Gastroesophageal sphincter (tissue), 4 donors: ENCODE results near the gene MYRIP. TPM values are rescaled to one million over a fixed set of nuclear protein-coding genes. Genes with fewer than 3 reads are reported as not detected.

ENCODE experiments used
- ATAC-seq: fragments of 150-250 bp; one replicate; pipeline ENCODE4 v1.9.1; 2016; ENCODE audit warnings: mild to moderate bottlenecking, moderate library complexity
- H3K27ac ChIP-seq, 4 donors: fragments of 200-600 bp; sonication (generic) in 3 of 4; 1 replicate in 3 of 4; 2 replicates in 1 of 4; pipeline ENCODE4 v1.5.1; 2016 to 2019
- H3K27me3 ChIP-seq: fragments of 200-600 bp; sonication (generic); one replicate; pipeline ENCODE4 v1.5.1; 2019
- H3K36me3 ChIP-seq, 2 donors: fragments of 200-600 bp; sonication (generic); one replicate each; pipeline ENCODE4 v1.5.1; 2019; ENCODE audit warnings: control low read depth in 1 of 2
- H3K4me1 ChIP-seq, 3 donors: fragments of 200-600 bp; sonication (generic); 1 replicate in 2 of 3; 2 replicates in 1 of 3; pipeline ENCODE4 v1.5.1; 2016 to 2019; ENCODE audit warnings: control low read depth in 2 of 3
- H3K4me3 ChIP-seq, 2 donors: fragments of 200-600 bp; sonication (generic); one replicate each; pipeline ENCODE4 v1.5.1; 2019; ENCODE audit warnings: mild to moderate bottlenecking in 1 of 2, moderate library complexity in 1 of 2
- H3K9me3 ChIP-seq, 3 donors: fragments of 200-600 bp; sonication (generic); one replicate each; pipeline ENCODE4 v1.5.1; 2017 to 2019; ENCODE audit warnings: control low read depth in 2 of 3
- EP300 ChIP-seq: sonication (generic); formaldehyde crosslinking; IDR thresholded peaks from one replicate; pipeline ENCODE4 v1.6.1; 2017; ENCODE audit warnings: antibody characterized with exemption, mild to moderate bottlenecking
- POLR2A ChIP-seq, 2 donors: fragments of 450-650 bp; IDR thresholded peaks; one replicate each; pipeline ENCODE4 v1.6.1; 2017; ENCODE audit warnings: antibody characterized with exemption in 2 of 2, mild to moderate bottlenecking in 2 of 2, moderate library complexity in 1 of 2
- POLR2AphosphoS5 ChIP-seq: sonication (generic); formaldehyde crosslinking; IDR thresholded peaks from one replicate; pipeline ENCODE4 v1.6.1; 2017; ENCODE audit warnings: antibody characterized with exemption
- WGBS, 2 donors: methylation state at CpG; one replicate each; pipeline ENCODE4 v1.1.5; 2018; ENCODE audit warnings: low coverage in 1 of 2; 5-methylcytosine and 5-hydroxymethylcytosine counted together
- total RNA-seq, 4 donors: library from RNA; depleted of rRNA; stranded (reverse); fragments of >200 nt; gene quantifications; one replicate each; pipeline ENCODE4 v1.1.0, GENCODE V29; 2016
- TF ChIP-seq, protein P1 (sequence below), 4 experiments: fragments of 200-600 bp in 2 of 4; fragments of 450-650 bp in 2 of 4; sonication (generic) in 1 of 4; IDR thresholded peaks; one replicate each; pipeline ENCODE4 v1.5.1; 2017 to 2019; ENCODE audit warnings: antibody characterized with exemption in 4 of 4, mild to moderate bottlenecking in 2 of 4, moderate library complexity in 2 of 4

Gene MYRIP
- total RNA-seq, 4 donors from 2014 or later, result 3.7 to 6.4 (median 5.0) TPM

GRCh38 chr3:40237889-40238571 lies 428.6 kb downstream of the MYRIP start:
- ATAC-seq, result no peak
- Histone ChIP-seq H3K27me3 (no peaks in the 10 kb centered on the region), H3K27ac (no peak overlapping the region), H3K4me3 (no peak overlapping the region), H3K9me3 (no peaks in the 10 kb centered on the region), H3K36me3 (peaks cover 0 to 21% of the 10 kb centered on the region in 2 donors), H3K4me1 (no peaks in the 10 kb centered on the region)
- TF ChIP-seq, protein P1, sequence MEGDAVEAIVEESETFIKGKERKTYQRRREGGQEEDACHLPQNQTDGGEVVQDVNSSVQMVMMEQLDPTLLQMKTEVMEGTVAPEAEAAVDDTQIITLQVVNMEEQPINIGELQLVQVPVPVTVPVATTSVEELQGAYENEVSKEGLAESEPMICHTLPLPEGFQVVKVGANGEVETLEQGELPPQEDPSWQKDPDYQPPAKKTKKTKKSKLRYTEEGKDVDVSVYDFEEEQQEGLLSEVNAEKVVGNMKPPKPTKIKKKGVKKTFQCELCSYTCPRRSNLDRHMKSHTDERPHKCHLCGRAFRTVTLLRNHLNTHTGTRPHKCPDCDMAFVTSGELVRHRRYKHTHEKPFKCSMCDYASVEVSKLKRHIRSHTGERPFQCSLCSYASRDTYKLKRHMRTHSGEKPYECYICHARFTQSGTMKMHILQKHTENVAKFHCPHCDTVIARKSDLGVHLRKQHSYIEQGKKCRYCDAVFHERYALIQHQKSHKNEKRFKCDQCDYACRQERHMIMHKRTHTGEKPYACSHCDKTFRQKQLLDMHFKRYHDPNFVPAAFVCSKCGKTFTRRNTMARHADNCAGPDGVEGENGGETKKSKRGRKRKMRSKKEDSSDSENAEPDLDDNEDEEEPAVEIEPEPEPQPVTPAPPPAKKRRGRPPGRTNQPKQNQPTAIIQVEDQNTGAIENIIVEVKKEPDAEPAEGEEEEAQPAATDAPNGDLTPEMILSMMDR (IDR thresholded peaks at IDR 0.05), result no peak
- no peak for TF ChIP-seq POLR2AphosphoS5
- no peak for TF ChIP-seq POLR2A (IDR thresholded peaks at IDR 0.05)
- TF ChIP-seq EP300, result no peak
- 37 to 82% methylated on average over 4 of the region's 8 CpGs for WGBS, 2 donors

GRCh38 chr3:40240921-40241320 lies 431.5 kb downstream of the MYRIP start:
- Histone ChIP-seq H3K27ac (no peak overlapping the region), H3K9me3 (no peaks in the 10 kb centered on the region), H3K4me3 (no peak overlapping the region), H3K27me3 (no peaks in the 10 kb centered on the region), H3K36me3 (no peaks in the 10 kb centered on the region), H3K4me1 (no peaks in the 10 kb centered on the region)
- ATAC-seq, result no peak
- no peak for TF ChIP-seq EP300
- TF ChIP-seq, protein P1 (IDR thresholded peaks at IDR 0.05), result no peak
- TF ChIP-seq POLR2A (IDR thresholded peaks at IDR 0.05), result no peak
- TF ChIP-seq POLR2AphosphoS5, result no peak
- WGBS, 2 donors, result 100% methylated on average over 1 of the region's 1 CpG

GRCh38 chr3:40242216-40242615 lies 432.8 kb downstream of the MYRIP start:
- WGBS, 2 donors, result 67% methylated on average over 1 of the region's 1 CpG; no CpG with 5 or more reads in 1 of the 2 donors
- TF ChIP-seq POLR2A (IDR thresholded peaks at IDR 0.05) (no peak), POLR2AphosphoS5 (no peak), EP300 (no peak)
- TF ChIP-seq, protein P1 (IDR thresholded peaks at IDR 0.05), result no peak
- H3K27me3 ChIP-seq, result no peaks in the 10 kb centered on the region
- H3K9me3 ChIP-seq, result no peaks in the 10 kb centered on the region
- no peak overlapping the region for H3K4me3 ChIP-seq
- H3K4me1 ChIP-seq, result no peaks in the 10 kb centered on the region
- no peaks in the 10 kb centered on the region for H3K36me3 ChIP-seq
- no peak for ATAC-seq
- no peak overlapping the region for H3K27ac ChIP-seq

GRCh38 chr3:40242638-40243037 lies 433.2 kb downstream of the MYRIP start:
- ATAC-seq, result no peak
- WGBS, 2 donors, result 88% methylated on average over 1 of the region's 1 CpG; no CpG with 5 or more reads in 1 of the 2 donors
- no peaks in the 10 kb centered on the region for H3K27me3 ChIP-seq
- H3K36me3 ChIP-seq, result peaks cover 0 to 3% of the 10 kb centered on the region in 2 donors
- H3K4me1 ChIP-seq, result no peaks in the 10 kb centered on the region
- no peaks in the 10 kb centered on the region for H3K9me3 ChIP-seq
- no peak overlapping the region for H3K4me3 ChIP-seq
- no peak overlapping the region for H3K27ac ChIP-seq
- no peak for TF ChIP-seq EP300
- TF ChIP-seq POLR2AphosphoS5, result no peak
- TF ChIP-seq POLR2A (IDR thresholded peaks at IDR 0.05), result no peak
- TF ChIP-seq, protein P1 (IDR thresholded peaks at IDR 0.05), result no peak

DNA sequence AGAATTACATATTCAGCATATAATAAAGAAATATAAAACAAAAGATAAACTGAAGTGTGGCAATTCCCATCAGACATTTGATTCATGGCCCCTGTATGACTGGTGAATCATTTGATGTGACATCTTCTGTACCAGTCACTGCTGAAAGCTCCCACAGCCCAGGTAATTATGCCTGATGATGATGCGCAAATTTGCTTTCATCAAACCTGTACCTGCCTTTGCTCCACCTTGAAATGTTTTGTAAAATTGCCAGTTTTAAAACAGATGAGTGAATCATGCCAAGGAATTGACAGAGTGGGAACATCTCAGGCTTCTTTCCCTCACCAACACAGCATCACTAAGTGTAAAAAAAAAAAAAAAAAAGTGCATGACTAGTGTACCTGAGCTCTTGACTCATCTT lies 433.6 kb downstream of the MYRIP start:
- 44 to 96% methylated on average over 1 of the region's 1 CpG for WGBS, 2 donors
- no peaks in the 10 kb centered on the region for H3K9me3 ChIP-seq
- no peak for TF ChIP-seq POLR2A (IDR thresholded peaks at IDR 0.05)
- no peak for TF ChIP-seq EP300
- TF ChIP-seq, protein P1 (IDR thresholded peaks at IDR 0.05), result no peak
- TF ChIP-seq POLR2AphosphoS5, result no peak
- H3K27ac ChIP-seq, result no peak overlapping the region
- H3K4me1 ChIP-seq, result no peaks in the 10 kb centered on the region
- ATAC-seq, result no peak
- no peak overlapping the region for H3K4me3 ChIP-seq
- H3K27me3 ChIP-seq, result no peaks in the 10 kb centered on the region
- peaks cover 0 to 7% of the 10 kb centered on the region in 2 donors for H3K36me3 ChIP-seq
